Heart left ventricle (tissue), 13 donors: ENCODE measurements around the gene PRRT2.

ENCODE experiments used
- CTCF ChIP-seq, 12 donors: fragments of 200-600 bp; sonication (generic) in 4 of 12; IDR thresholded peaks; one replicate each; pipeline versions ENCODE4 v1.5.0 to v1.8.0; 2018 to 2022; ENCODE audit warnings: antibody characterized with exemption in 12 of 12, mild to moderate bottlenecking in 5 of 12
- POLR2A ChIP-seq, 2 donors: fragments of 450-650 bp; IDR thresholded peaks; one replicate each; pipeline ENCODE4 v1.6.1; 2017; ENCODE audit warnings: antibody characterized with exemption in 2 of 2, mild to moderate bottlenecking in 2 of 2, moderate library complexity in 2 of 2
- donor health status: ischemic (EF 13 %, LVEDD 7.1; RV severe dilation, severe dysfunction).
- donor health status: DM: no; HTN: yes; CAD: no.
- donor health status: DM: no; HTN: no; CAD: no.
- donor health status: ischemic (EF 25% LVEDD 6.9; RV normal size, moderate dysfunction).
- donor health status: ischemic (EF 25% LVEDD 5.7; RV mildly dilated, moderate dysfunction).
- donor health status: ischemic (EF 35%, LVEDD 5.7; RV mildly dilated, moderate dysfunction).
- donor health status: nonischemic (EF 11% LVEDD 7.7; RV severe dilation, severe dysfunction).
- donor health status: DM: yes; HTN: yes; CAD: no.
- donor health status: PGD.
- donor health status: ischemic (EF 29% LVEDD 5.4; RV normal size, mild dysfunction).
- donor health status: nonischemic (EF 23%, LVEDD 6.1; RV moderate dilation, normal function).

- TF ChIP-seq POLR2A (IDR thresholded peaks at IDR 0.05), result no peak
- TF ChIP-seq CTCF (IDR thresholded peaks at IDR 0.05), result no peak
These were observed 29.6 kb downstream of the PRRT2 start for GRCh38 chr16:29841631-29842030.
